ELF-1 (cell line): ENCODE measurements around the gene RPL29.

ENCODE experiments used
- DNase-seq: peaks from one replicate; pipeline ENCODE4 v3.0.0-alpha.2; 2016; ENCODE audit warnings: low read depth, low spot score

RPL29 gene

DNA sequence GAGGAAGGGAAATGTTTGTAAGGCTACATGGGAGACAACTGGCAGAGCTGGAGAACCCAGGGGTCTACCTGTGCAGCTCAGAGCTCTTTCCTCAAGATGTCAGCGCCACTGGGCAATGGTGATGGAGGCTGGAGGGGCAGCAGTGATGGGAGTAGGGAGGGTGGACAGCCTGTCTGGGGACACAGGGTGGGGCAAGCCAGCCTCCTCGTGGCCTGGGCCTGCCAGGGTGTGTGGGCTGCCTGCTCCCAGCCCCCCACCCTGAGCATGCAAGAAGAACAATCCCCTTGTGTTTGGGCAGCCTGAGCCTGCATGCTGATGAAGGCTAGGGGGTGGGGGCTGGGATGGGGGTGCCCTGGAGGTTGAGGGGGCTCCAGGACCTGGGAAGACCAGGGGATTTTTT lies 29.7 kb downstream of the RPL29 start:
- DNase-seq = no peak

DNA sequence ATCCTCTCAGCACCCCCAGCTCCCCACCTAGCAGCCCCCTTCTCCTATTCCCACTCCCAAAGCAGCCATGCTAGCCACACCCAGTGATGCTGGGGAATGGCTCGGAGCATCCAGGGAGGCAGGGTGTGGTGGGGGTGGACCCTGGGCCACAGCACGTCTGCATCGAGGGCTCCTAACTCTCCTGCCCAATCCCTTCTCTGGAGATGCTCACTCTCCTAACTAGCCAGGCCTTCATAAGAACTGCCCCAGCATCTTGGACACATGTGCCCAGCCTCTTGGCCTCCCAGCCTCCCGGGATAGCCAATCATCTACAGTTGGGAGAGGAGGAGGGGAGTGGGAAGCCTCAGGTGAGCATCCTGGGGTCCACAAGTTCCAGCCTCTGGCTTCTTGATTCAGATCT lies 31.2 kb downstream of the RPL29 start:
- DNase-seq = no peak

GRCh38 chr3:51963951-51964451 lies 31.7 kb downstream of the RPL29 start:
- peak; percentile 52 for DNase-seq

DNA sequence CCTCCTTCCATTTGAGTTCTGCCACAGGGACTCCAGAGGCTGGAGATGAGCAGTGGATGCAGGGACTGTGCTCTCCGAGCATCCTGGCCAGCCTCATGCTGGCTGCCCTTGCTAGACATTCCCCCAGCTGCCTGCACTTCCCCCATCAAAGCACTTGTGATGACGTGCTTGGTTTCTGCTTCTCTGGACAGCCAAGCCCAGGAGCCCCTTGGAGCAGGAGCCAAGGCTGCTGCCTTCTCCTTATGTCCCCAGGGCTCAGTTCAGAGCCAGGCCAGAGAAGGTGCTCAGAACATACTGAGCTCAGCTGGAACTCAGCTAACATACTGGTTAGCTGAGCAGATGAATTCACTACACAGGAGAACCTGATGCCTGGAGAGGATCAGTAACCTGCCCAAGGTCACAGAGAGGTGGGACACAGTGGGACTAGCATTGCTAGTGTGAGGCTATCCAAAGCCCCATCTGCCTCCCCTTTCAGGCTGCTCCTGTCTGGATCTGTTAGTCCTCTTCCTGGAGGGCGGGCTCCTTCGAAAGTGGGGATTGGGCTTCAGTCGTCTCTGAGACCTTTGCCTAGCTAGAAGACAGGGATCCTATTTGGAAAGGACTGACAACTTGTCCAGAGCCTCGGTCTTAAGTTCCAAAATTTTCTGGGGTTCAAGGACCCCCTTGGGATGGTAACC lies 32.7 kb downstream of the RPL29 start:
- DNase-seq = peak; percentile 40

DNA sequence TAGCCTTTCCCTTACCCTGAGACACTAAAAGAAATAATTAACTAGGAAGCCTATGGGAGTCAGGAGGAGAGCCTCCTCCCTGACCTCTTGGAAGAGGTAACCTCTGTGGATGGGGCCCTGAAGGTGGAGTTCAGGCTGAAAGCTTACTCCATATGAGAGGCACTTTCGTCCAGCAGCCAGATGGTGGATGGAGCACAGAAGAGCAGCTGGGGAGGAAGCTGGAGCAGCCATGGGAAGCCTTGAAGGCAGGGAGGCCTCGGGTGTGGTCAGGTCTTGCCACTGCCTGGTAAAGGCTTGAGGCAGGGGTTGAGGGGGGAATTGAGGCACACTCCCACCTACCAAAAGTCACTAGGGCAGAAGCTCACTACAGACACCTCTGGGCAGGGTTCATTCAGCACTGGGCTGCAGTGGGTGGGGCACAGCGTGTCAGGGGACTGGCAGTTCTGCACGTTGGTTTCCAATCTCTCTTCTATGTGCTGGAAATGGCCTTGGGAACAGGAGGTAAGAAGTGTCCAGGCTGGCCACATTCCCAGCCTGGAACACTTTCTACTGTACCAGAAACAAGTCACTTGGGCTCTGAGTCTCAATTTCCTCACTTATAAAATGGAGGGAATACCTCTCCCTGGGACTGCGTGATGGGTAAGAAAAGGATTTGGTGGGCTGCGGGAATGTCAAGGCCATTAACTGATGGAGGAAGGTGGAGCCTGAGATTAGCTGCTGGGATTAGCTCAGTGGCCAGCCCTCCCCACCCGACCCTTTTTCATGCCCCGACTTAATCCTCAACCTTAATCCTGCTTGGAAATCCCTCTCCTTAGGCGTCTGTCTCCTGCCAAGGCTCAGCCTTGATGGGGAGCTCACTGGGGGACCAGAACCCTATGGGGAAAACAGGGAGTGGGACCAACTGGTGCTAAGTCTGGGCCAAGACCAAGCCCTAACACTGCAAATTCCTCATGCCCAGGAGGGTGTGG lies 33.8 kb downstream of the RPL29 start:
- no peak for DNase-seq

DNA sequence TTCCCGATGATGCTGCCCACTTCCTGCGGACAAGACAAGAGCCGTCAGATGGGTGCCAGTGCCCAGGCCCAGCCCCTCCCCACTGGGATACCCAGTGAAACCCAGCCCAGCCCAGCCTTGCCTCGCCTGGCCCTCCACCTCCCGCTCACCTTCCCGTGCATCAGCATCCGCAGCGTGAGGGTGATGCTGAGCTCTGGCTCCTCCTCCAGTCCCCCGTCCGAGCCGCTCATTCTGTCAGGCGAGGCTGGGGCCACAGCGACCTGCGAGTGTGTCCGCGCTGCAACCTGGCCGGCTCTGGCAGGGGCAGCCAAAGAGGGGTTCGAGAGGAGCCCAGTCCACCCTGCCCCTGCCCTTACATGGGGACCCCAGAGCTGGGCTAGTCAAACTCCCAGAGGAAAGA lies 34.7 kb downstream of the RPL29 start:
- DNase-seq = no peak

GRCh38 chr3:51960386-51960785 lies 35.3 kb downstream of the RPL29 start:
- DNase-seq = no peak

GRCh38 chr3:51959651-51960050 lies 36.0 kb downstream of the RPL29 start:
- DNase-seq = no peak

DNA sequence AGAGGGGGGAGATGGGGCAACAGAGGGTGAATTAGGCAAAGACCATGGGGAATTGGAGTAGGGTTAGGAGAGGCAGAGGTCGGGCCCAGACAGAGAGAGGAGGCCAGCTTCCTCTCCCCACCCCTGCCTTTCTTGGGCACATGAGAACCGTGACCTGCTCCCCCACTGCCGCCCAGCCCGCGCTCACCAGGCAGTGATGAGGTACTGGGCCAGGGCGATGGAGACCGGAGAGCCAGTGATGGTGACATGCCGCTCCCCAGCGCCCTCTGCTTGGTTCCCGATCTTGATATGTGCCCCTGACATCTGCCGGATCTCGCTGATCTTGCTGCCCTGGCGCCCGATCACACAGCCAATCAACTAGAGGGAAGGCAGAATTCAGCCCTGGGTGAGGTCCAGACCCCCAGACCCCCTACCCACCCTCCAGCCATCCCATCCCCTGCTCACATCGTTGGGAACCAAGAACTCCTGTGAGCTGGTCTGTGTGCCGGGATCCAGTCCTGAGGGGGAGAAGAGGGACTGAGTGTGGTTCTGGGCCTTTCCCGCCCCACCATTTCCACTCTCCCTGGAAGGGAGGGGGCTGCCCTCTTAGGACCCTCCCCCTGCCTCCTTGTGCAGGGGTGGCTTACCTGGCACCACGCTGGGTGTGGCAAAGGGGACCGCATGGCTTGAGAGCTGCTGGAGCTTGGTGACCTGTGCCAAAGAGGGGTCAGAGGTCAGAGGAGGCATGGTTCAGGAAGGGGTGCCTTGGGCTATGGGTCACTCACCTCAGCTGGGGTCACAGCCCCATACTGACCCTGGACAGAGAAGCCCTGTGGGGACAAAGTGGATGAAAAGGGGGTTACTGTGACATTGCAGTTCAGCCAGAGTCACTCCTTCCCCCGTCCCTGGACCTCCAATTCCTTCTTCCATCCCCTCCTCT lies 36.8 kb downstream of the RPL29 start:
- no peak for DNase-seq

DNA sequence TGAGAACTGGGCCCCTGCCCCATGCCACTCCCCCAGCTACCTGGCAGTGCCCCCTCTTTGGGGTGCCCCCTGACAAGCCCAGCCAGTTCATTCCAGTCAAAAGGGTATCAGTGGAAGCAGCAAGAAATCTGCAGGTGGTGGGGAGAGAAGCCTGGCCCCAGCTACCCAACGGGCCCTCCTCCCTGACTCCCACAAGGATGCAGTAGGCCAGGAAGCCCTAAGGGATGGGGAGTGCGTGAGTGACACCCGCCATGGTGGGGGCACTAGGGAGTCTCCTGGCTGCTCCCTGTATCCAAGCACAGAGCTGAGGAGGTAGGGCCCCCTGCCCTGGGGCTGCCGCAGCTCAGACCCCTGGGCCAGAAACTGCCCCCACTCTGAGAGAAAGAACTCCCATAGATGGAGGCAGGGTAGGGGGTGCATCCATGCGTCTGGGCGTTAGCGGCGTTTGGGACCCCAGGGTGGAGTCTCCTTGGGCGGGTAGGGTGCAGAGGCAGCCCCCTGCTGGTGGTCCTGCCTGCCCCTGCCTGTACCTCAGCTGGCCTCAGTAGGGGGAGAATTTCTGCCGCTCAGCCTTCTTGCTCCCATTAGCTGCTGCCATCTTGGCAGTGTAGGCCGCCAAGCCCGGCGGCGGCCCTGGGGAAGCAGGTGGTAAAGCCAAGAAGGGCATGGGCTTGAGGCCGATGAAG lies 38.0 kb downstream of the RPL29 start:
- no peak for DNase-seq

DNA sequence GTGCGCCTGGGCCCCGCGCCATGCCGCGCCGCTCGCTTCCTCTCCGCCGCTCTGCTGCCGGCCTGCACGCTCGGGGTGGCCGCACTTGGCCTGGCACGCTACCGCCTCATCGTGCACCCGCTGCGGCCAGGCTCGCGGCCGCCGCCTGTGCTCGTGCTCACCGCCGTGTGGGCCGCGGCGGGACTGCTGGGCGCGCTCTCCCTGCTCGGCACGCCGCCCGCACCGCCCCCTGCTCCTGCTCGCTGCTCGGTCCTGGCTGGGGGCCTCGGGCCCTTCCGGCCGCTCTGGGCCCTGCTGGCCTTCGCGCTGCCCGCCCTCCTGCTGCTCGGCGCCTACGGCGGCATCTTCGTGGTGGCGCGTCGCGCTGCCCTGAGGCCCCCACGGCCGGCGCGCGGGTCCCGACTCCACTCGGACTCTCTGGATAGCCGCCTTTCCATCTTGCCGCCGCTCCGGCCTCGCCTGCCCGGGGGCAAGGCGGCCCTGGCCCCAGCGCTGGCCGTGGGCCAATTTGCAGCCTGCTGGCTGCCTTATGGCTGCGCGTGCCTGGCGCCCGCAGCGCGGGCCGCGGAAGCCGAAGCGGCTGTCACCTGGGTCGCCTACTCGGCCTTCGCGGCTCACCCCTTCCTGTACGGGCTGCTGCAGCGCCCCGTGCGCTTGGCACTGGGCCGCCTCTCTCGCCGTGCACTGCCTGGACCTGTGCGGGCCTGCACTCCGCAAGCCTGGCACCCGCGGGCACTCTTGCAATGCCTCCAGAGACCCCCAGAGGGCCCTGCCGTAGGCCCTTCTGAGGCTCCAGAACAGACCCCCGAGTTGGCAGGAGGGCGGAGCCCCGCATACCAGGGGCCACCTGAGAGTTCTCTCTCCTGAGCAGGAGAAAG lies 39.6 kb downstream of the RPL29 start:
- peak; percentile 82 for DNase-seq

GRCh38 chr3:51955175-51955892 lies 40.4 kb downstream of the RPL29 start, which contains the start of gene GPR62:
Gene GPR62, plus strand, starts transcription at chr3:51955381. Its CDS starts 272 bp downstream, at chr3:51955653.
- no peak for DNase-seq

- no peak for DNase-seq
Observed at GRCh38 chr3:51954713-51955112, 41.0 kb downstream of the RPL29 start.

GRCh38 chr3:51954105-51954504 lies 41.6 kb downstream of the RPL29 start:
- no peak for DNase-seq

GRCh38 chr3:51953445-51953844 lies 42.2 kb downstream of the RPL29 start:
- no peak for DNase-seq

DNA sequence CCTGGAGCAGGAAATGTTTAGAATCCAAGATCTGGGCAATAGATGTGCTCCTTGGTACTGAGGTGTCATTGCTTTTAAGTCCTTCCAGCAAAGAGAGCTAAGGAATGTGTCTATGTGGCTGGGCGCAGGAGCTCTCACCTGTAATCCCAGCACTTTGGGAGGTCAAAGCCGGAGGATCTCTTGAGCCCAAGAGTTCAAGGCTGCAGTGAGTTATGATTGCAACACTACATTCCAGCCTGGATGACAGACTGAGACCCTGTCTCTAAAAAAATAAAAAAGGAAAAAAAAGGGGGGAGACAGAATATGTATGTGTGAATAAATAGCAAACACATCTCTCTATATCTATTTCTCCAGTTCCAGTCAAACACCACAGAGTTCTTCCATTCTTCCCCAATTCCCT lies 44.8 kb downstream of the RPL29 start:
- DNase-seq = no peak

DNA sequence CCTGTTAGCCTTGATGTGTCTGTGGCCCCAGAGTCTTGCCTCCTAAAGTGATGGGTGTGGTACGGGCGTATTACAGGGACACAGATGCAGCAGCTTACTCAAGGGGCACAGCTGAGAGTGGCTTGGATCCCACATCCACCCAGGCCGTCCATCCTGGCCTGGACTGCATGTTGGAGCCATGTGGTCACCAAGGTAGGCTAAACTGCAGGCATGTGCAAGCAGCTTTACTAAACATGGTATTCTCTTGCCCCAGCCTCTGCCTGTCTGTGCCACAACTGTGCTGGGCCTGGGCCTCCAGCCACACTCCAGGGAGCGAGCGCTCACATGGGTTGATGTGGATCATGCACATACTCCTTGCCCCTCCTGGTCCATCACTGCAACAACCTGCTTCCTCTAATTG lies 46.6 kb downstream of the RPL29 start:
- no peak for DNase-seq

DNA sequence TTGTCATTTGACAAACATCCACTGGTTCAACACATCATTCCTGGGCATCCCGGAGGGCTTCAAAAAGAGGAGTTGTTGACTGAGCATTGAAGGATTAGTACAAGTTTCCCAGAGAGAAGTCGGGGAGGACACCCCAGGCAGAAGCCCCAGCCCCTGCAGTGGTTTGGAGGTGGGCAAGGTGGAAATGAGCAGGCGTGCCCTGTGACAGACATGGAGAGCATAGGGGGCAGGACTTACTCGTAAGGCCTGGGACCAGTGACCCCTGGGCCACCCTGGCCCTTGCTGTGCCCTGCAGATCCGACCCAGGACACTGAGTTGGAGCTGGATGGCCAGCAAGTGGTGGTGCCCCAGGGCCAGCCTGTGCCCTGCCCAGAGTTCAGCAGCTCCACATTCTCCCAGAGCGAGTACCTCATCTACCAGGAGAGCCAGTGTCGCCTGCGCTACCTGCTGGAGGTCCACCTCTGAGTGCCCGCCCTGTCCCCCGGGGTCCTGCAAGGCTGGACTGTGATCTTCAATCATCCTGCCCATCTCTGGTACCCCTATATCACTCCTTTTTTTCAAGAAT lies 47.6 kb downstream of the RPL29 start:
- DNase-seq = no peak
